ENCODE results near the gene SNRPA.
"Not testable (repeated sequence)": the region's sequence is repeated elsewhere in the genome, so short reads cannot be mapped to it uniquely, and the experiment has no call there.

The SNRPA gene

DNA sequence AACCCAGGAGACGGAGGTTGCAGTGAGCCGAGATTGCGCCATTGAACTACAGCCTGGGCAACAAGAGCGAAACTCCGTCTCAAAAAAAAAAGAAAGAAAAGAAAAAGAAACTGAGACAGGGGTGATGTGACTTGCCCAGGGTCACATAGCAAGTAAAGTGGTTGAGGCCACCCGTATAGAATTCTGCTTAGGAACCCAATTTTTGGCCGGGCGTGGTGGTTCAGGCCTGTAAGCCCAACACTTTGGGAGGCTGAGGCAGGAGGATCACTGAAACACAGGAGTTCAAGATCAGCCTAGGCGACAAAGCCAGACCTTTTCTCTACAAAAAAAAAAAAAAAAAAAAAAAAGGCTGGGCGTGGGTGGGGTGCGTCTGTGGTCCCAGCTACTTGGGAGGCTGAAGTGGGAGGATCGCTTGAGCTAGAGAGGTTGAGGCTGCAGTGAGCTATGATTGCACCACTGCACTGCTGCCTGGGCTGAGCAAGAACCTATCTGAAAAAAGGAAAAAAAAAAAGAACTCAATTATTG, 1.3 kb downstream of the SNRPA start:
- Histone ChIP-seq H3K9ac (ENCODE audit: low read length) (peak overlapping the region; percentile 98), H3K4me3 (ENCODE audit: low read length) (peak overlapping the region; percentile 95), H3K36me3 (ENCODE audit: control insufficient read depth, insufficient read depth, low read length, severe bottlenecking) (peaks cover 14% of the 10 kb centered on the region), H3K4me1 (ENCODE audit: control insufficient read depth, insufficient read depth, low read length) (peaks cover 38% of the 10 kb centered on the region), H3K9me3 (ENCODE audit: control insufficient read depth, low read length) (no peaks in the 10 kb centered on the region), H3K27me3 (replicated peaks; ENCODE audit: control insufficient read depth, insufficient read depth, low read length) (no peaks in the 10 kb centered on the region)
- DNase-seq (ENCODE audit: low read depth) = no peak

GRCh38 chr19:40754611-40755247, 3.7 kb downstream of the SNRPA start:
- no peak for DNase-seq (ENCODE audit: low read depth)
- H3K9ac ChIP-seq (ENCODE audit: low read length) = peak overlapping the region; percentile 24
- no peaks in the 10 kb centered on the region for H3K9me3 ChIP-seq (ENCODE audit: control insufficient read depth, low read length)
- peaks cover 32% of the 10 kb centered on the region for H3K36me3 ChIP-seq (ENCODE audit: control insufficient read depth, insufficient read depth, low read length, severe bottlenecking)
- no peak overlapping the region for H3K4me3 ChIP-seq (ENCODE audit: low read length)
- H3K4me1 ChIP-seq (ENCODE audit: control insufficient read depth, insufficient read depth, low read length) = peaks cover 25% of the 10 kb centered on the region
- no peaks in the 10 kb centered on the region for H3K27me3 ChIP-seq (replicated peaks; ENCODE audit: control insufficient read depth, insufficient read depth, low read length)

DNA sequence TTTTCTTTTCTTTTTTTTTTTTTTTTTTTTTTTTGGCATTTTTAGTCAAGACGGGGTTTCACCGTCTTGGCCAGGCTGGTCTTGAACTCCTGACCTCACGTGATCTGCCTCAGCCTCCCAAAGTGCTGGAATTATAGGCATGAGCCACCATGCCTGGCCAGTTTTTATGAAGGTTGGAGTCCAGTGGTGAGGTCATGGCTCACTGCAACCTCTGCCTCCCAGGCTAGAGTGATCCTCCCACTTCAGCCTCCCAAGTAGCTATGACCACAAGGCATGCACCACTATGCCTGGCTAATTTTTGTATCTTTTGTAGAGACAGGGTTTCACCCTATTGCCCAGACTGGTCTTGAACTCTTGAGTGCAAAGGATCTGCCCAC, 4.2 kb downstream of the SNRPA start:
- Histone ChIP-seq H3K36me3 (ENCODE audit: control insufficient read depth, insufficient read depth, low read length, severe bottlenecking) (peaks cover 37% of the 10 kb centered on the region), H3K4me3 (ENCODE audit: low read length) (no peak overlapping the region)

DNA sequence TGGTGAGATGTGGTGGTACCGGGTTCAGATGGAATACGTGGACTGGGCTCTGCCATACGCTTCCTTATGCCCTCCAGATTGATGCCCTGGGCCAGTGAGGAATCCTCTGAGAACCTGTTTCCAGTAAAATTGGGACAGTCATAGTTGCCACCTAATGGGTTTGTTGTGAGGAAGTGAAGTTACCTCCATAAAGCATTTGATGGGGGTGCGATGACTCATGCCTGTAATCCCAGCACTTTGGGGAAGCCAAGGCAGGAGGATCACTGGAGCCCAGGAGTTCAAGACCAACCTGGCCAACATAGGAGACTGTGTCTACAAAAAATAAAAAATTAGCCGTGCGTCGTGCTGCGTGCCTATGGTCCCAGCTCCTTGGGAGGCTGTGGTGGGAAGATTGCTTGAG, 4.8 kb downstream of the SNRPA start:
- H3K9me3 ChIP-seq (ENCODE audit: control insufficient read depth, low read length) = no peaks in the 10 kb centered on the region
- no peak overlapping the region for H3K9ac ChIP-seq (ENCODE audit: low read length)
- no peaks in the 10 kb centered on the region for H3K27me3 ChIP-seq (replicated peaks; ENCODE audit: control insufficient read depth, insufficient read depth, low read length)
- DNase-seq (ENCODE audit: low read depth) = no peak
- H3K4me1 ChIP-seq (ENCODE audit: control insufficient read depth, insufficient read depth, low read length) = peaks cover 21% of the 10 kb centered on the region
- peaks cover 43% of the 10 kb centered on the region for H3K36me3 ChIP-seq (ENCODE audit: control insufficient read depth, insufficient read depth, low read length, severe bottlenecking)
- H3K4me3 ChIP-seq (ENCODE audit: low read length) = no peak overlapping the region

More for the DNA sequence above, 4.2 kb downstream of the SNRPA start:
- H3K9me3 ChIP-seq (ENCODE audit: control insufficient read depth, low read length) = no peaks in the 10 kb centered on the region
- peaks cover 21% of the 10 kb centered on the region for H3K4me1 ChIP-seq (ENCODE audit: control insufficient read depth, insufficient read depth, low read length)
- H3K27me3 ChIP-seq (replicated peaks; ENCODE audit: control insufficient read depth, insufficient read depth, low read length) = no peaks in the 10 kb centered on the region
- no peak overlapping the region for H3K9ac ChIP-seq (ENCODE audit: low read length)
- no peak for DNase-seq (ENCODE audit: low read depth)

GRCh38 chr19:40756502-40757110, 5.6 kb downstream of the SNRPA start:
- Histone ChIP-seq H3K27me3 (replicated peaks; ENCODE audit: control insufficient read depth, insufficient read depth, low read length) (no peaks in the 10 kb centered on the region), H3K36me3 (ENCODE audit: control insufficient read depth, insufficient read depth, low read length, severe bottlenecking) (peaks cover 51% of the 10 kb centered on the region)

DNA sequence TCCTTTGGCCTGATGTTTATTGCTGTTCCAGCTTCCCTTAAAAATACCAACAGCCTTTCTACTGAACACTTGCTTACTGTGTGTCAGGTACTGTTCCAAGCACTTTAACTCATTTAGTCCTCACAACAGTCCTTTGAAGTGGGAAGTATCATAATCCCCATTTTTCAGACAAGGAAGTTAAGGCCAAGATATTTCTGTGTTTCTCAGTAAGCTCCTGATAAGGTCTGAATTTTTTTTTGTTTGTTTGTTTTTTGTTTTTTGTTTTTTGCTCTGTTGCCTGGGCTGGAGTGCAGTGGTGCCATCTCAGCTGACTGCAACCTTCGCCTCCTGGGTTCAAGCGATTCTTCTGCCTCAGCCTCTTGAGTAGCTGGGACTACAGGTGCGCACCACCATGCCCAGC, 7.5 kb downstream of the SNRPA start:
- Histone ChIP-seq H3K4me3 (ENCODE audit: low read length) (no peak overlapping the region), H3K36me3 (ENCODE audit: control insufficient read depth, insufficient read depth, low read length, severe bottlenecking) (peaks cover 70% of the 10 kb centered on the region)
- no peak for DNase-seq (ENCODE audit: low read depth)

More at GRCh38 chr19:40756502-40757110, 5.6 kb downstream of the SNRPA start:
- no peak overlapping the region for H3K4me3 ChIP-seq (ENCODE audit: low read length)
- no peaks in the 10 kb centered on the region for H3K9me3 ChIP-seq (ENCODE audit: control insufficient read depth, low read length)
- DNase-seq (ENCODE audit: low read depth) = no peak
- peaks cover 21% of the 10 kb centered on the region for H3K4me1 ChIP-seq (ENCODE audit: control insufficient read depth, insufficient read depth, low read length)
- H3K9ac ChIP-seq (ENCODE audit: low read length) = no peak overlapping the region

GRCh38 chr19:40759352-40759751, 8.3 kb downstream of the SNRPA start:
- H3K4me1 ChIP-seq (ENCODE audit: control insufficient read depth, insufficient read depth, low read length) = peaks cover 16% of the 10 kb centered on the region
- no peak overlapping the region for H3K4me3 ChIP-seq (ENCODE audit: low read length)
- no peak for DNase-seq (ENCODE audit: low read depth)
- H3K9me3 ChIP-seq (ENCODE audit: control insufficient read depth, low read length) = no peaks in the 10 kb centered on the region
- peaks cover 78% of the 10 kb centered on the region for H3K36me3 ChIP-seq (ENCODE audit: control insufficient read depth, insufficient read depth, low read length, severe bottlenecking)
- H3K27me3 ChIP-seq (replicated peaks; ENCODE audit: control insufficient read depth, insufficient read depth, low read length) = no peaks in the 10 kb centered on the region
- no peak overlapping the region for H3K9ac ChIP-seq (ENCODE audit: low read length)

More for the DNA sequence above, 7.5 kb downstream of the SNRPA start:
- no peaks in the 10 kb centered on the region for H3K27me3 ChIP-seq (replicated peaks; ENCODE audit: control insufficient read depth, insufficient read depth, low read length)
- peaks cover 18% of the 10 kb centered on the region for H3K4me1 ChIP-seq (ENCODE audit: control insufficient read depth, insufficient read depth, low read length)
- no peak overlapping the region for H3K9ac ChIP-seq (ENCODE audit: low read length)
- no peaks in the 10 kb centered on the region for H3K9me3 ChIP-seq (ENCODE audit: control insufficient read depth, low read length)

DNA sequence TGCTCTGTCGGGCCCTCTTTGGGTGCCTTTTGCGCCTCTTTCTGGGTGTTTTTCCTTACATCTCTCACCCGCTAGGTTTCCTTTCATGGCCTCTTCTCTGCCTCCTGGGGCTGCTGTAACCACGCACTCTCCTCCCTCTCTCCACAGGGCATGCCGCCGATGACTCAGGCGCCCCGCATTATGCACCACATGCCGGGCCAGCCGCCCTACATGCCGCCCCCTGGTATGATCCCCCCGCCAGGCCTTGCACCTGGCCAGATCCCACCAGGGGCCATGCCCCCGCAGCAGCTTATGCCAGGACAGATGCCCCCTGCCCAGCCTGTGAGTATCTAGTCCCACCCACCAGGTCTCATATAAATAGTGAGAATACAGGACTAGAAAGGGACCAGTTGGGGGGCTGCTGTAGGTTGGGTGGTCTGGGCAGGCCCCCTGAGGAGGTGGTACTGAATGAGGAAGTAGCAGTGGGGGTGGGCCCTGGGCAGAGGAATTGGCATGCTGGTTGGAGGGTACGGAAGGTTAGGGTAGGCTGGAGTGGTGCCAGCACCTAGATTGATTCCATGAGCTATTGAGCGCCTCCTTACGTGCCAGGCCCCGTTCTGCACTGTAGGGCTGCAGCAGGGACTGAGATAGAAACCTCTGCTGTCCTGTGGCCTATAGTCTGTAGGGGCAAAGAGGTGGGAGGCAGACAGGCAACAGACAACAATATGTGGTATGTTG, 11.9 kb downstream of the SNRPA start:
- no peaks in the 10 kb centered on the region for H3K9me3 ChIP-seq (ENCODE audit: control insufficient read depth, low read length)
- H3K4me3 ChIP-seq (ENCODE audit: low read length) = no peak overlapping the region
- H3K36me3 ChIP-seq (ENCODE audit: control insufficient read depth, insufficient read depth, low read length, severe bottlenecking) = peaks cover 83% of the 10 kb centered on the region
- no peaks in the 10 kb centered on the region for H3K27me3 ChIP-seq (replicated peaks; ENCODE audit: control insufficient read depth, insufficient read depth, low read length)
- H3K9ac ChIP-seq (ENCODE audit: low read length) = no peak overlapping the region
- DNase-seq (ENCODE audit: low read depth) = no peak
- H3K4me1 ChIP-seq (ENCODE audit: control insufficient read depth, insufficient read depth, low read length) = no peaks in the 10 kb centered on the region

DNA sequence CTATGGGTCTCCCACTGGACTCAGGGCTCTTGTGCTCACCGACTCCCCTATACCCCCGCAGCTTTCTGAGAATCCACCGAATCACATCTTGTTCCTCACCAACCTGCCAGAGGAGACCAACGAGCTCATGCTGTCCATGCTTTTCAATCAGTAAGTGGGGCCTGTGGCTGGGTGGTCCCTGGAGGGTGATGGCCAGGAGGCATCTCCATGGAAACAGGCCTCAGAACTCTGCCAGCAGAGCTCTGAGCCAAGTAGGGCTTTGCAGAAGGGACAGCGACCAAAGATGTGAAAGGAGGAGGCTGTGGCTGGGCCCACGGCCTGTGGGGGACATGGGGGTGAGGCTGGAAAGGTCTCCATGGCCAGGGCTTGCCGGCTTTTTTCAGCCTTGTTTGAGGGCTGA, 12.5 kb downstream of the SNRPA start:
- H3K27me3 ChIP-seq (replicated peaks; ENCODE audit: control insufficient read depth, insufficient read depth, low read length) = no peaks in the 10 kb centered on the region
- no peak overlapping the region for H3K9ac ChIP-seq (ENCODE audit: low read length)
- no peak for DNase-seq (ENCODE audit: low read depth)
- no peaks in the 10 kb centered on the region for H3K9me3 ChIP-seq (ENCODE audit: control insufficient read depth, low read length)
- peaks cover 77% of the 10 kb centered on the region for H3K36me3 ChIP-seq (ENCODE audit: control insufficient read depth, insufficient read depth, low read length, severe bottlenecking)
- no peaks in the 10 kb centered on the region for H3K4me1 ChIP-seq (ENCODE audit: control insufficient read depth, insufficient read depth, low read length)
- H3K4me3 ChIP-seq (ENCODE audit: low read length) = no peak overlapping the region

DNA sequence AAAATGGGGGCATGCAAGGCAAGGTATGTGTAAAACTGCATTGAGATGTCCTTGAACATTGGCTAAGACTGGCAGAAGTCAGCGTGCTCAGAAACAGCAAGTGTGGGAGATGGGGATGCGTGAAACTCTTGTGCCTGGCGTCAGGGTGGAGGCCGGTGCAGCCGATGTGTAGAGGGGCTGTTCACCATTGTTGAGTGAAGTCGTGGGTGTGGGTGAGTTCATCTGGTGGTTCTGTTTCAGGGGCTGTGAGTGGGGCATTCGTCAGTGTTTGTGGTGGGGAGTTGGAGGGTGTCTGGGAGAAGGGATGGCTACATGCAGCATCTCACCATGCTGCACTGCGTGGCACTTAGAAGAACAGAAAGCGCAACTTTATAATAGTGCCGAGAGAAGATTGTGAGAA, 13.0 kb downstream of the SNRPA start:
- no peaks in the 10 kb centered on the region for H3K27me3 ChIP-seq (replicated peaks; ENCODE audit: control insufficient read depth, insufficient read depth, low read length)
- no peak overlapping the region for H3K4me3 ChIP-seq (ENCODE audit: low read length)
- no peaks in the 10 kb centered on the region for H3K4me1 ChIP-seq (ENCODE audit: control insufficient read depth, insufficient read depth, low read length)
- H3K36me3 ChIP-seq (ENCODE audit: control insufficient read depth, insufficient read depth, low read length, severe bottlenecking) = peaks cover 75% of the 10 kb centered on the region
- no peaks in the 10 kb centered on the region for H3K9me3 ChIP-seq (ENCODE audit: control insufficient read depth, low read length)
- DNase-seq (ENCODE audit: low read depth) = no peak
- H3K9ac ChIP-seq (ENCODE audit: low read length) = no peak overlapping the region

DNA sequence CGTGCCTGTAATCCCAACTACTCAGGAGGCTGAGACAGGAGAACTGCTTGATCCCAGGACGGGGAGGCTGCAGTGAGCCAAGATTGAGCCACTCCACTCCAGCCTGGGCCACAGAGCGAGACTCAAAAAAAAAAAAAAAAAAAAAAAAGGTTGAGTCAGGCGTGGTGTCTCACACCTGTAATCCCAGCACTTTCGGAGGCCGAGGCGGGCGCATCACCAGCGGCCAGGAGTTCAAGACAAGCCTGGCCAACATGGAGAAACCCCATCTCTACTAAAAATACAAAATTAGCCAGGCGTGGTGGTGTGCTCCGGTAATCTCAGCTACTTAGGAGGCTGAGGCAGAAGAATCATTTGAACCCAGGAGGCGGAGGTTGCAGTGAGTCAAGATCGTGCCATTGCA, 15.4 kb downstream of the SNRPA start:
- not testable (repeated sequence) for H3K4me1 ChIP-seq (ENCODE audit: control insufficient read depth, insufficient read depth, low read length); DNase-seq (ENCODE audit: low read depth); H3K27me3 ChIP-seq (replicated peaks; ENCODE audit: control insufficient read depth, insufficient read depth, low read length); H3K9me3 ChIP-seq (ENCODE audit: control insufficient read depth, low read length); H3K9ac ChIP-seq (ENCODE audit: low read length); H3K4me3 ChIP-seq (ENCODE audit: low read length)
- peaks cover 50% of the 10 kb centered on the region for H3K36me3 ChIP-seq (ENCODE audit: control insufficient read depth, insufficient read depth, low read length, severe bottlenecking)

All from adipocyte (in vitro differentiated cells).